WI38 (cell line): ENCODE measurements around the gene SETBP1.

Experiments used
- H3K4me3 ChIP-seq: 2 replicates; pipeline ENCODE4 v1.5.1; 2011; ENCODE audit warnings: low read depth, mild to moderate bottlenecking, control low read depth, low read length
- CTCF ChIP-seq: IDR thresholded peaks from 2 replicates; pipeline ENCODE4 v1.5.1; 2012; ENCODE audit warnings: low read depth, mild to moderate bottlenecking, control low read depth, low read length

The SETBP1 gene

GRCh38 chr18:44958455-44958854 lies 277.8 kb downstream of the SETBP1 start:
- H3K4me3 ChIP-seq = no peak overlapping the region
- TF ChIP-seq CTCF = no peak

- no peak for TF ChIP-seq CTCF
- no peak overlapping the region for H3K4me3 ChIP-seq
These were observed 278.3 kb downstream of the SETBP1 start for GRCh38 chr18:44959013-44959412.

GRCh38 chr18:44960580-44960979 lies 279.9 kb downstream of the SETBP1 start:
- no peak for TF ChIP-seq CTCF
- H3K4me3 ChIP-seq = no peak overlapping the region

GRCh38 chr18:44961288-44961995 lies 280.8 kb downstream of the SETBP1 start:
- no peak overlapping the region for H3K4me3 ChIP-seq
- TF ChIP-seq CTCF = no peak

GRCh38 chr18:44967599-44967998 lies 286.9 kb downstream of the SETBP1 start:
- no peak for TF ChIP-seq CTCF
- no peak overlapping the region for H3K4me3 ChIP-seq

GRCh38 chr18:44968336-44968735 lies 287.6 kb downstream of the SETBP1 start:
- no peak for TF ChIP-seq CTCF

GRCh38 chr18:44969214-44969795 lies 288.6 kb downstream of the SETBP1 start:
- no peak overlapping the region for H3K4me3 ChIP-seq
- no peak for TF ChIP-seq CTCF

More at GRCh38 chr18:44968336-44968735, 287.6 kb downstream of the SETBP1 start:
- no peak overlapping the region for H3K4me3 ChIP-seq
